ENCODE data around the gene NEDD8.

DNA sequence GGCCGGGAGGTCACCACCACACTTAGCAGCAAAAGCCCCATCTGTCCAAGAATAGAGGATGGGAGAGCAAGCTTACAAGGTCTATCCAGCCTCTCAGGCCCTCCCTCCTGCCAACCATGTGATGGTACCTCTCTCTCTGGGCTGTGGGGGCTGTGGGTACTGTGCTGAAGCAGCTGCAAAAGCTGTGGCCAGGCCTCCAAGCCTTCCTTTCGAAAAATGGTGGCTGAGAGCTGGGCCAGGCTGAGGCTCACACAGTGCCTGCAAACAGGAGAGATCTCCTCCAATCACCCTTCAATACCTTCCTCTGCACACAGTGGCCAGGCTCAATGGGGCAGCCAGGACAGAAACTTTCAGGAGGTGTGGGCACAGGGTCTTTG, 44.6 kb downstream of the NEDD8 start:
- TF ChIP-seq, protein P1, sequence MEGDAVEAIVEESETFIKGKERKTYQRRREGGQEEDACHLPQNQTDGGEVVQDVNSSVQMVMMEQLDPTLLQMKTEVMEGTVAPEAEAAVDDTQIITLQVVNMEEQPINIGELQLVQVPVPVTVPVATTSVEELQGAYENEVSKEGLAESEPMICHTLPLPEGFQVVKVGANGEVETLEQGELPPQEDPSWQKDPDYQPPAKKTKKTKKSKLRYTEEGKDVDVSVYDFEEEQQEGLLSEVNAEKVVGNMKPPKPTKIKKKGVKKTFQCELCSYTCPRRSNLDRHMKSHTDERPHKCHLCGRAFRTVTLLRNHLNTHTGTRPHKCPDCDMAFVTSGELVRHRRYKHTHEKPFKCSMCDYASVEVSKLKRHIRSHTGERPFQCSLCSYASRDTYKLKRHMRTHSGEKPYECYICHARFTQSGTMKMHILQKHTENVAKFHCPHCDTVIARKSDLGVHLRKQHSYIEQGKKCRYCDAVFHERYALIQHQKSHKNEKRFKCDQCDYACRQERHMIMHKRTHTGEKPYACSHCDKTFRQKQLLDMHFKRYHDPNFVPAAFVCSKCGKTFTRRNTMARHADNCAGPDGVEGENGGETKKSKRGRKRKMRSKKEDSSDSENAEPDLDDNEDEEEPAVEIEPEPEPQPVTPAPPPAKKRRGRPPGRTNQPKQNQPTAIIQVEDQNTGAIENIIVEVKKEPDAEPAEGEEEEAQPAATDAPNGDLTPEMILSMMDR (IDR thresholded peaks at IDR 0.05; ENCODE audit: insufficient read depth, low read depth, low read length) = no peak
- no peak for TF ChIP-seq EZH2 (IDR thresholded peaks at IDR 0.05; ENCODE audit: insufficient read depth, low read length)

Measured in astrocyte (in vitro differentiated cells and primary cell).